Gastrocnemius medialis (tissue), 4 donors: ENCODE data around the gene KBTBD2. TPM values are rescaled to one million over a fixed set of nuclear protein-coding genes. Genes with fewer than 3 reads are reported as not detected.
"Not testable (repeated sequence)": the region's sequence is repeated elsewhere in the genome, so short reads cannot be mapped to it uniquely, and the experiment has no call there.

Experiments
- ATAC-seq, 2 donors: fragments of 150-250 bp; one replicate each; pipeline ENCODE4 v1.9.1; 2016
- DNase-seq, 2 donors: peaks; one replicate each; pipeline ENCODE4 v3.0.0-alpha.2; 2019
- H3K27ac ChIP-seq, 4 donors: fragments of 200-600 bp; sonication (generic); 1 replicate in 1 of 4; 2 replicates in 3 of 4; pipeline ENCODE4 v1.5.1; 2016 to 2018; ENCODE audit warnings: mild to moderate bottlenecking in 2 of 4, moderate library complexity in 1 of 4
- H3K27me3 ChIP-seq, 3 donors: fragments of 200-600 bp; sonication (generic) in 2 of 3; 1 replicate in 1 of 3; 2 replicates in 2 of 3; pipeline versions ENCODE4 v1.5.1 to v1.6.0; 2016 to 2019; ENCODE audit warnings: mild to moderate bottlenecking in 1 of 3, moderate library complexity in 1 of 3
- H3K36me3 ChIP-seq, 2 donors: fragments of 200-600 bp; sonication (generic) in 1 of 2; one replicate each; pipeline ENCODE4 v1.5.1; 2017 to 2018
- H3K4me1 ChIP-seq, 2 donors: fragments of 200-600 bp; sonication (generic) in 1 of 2; one replicate each; pipeline ENCODE4 v1.5.1; 2016 to 2017; ENCODE audit warnings: mild to moderate bottlenecking in 2 of 2
- H3K4me3 ChIP-seq, 4 donors: fragments of 200-600 bp; sonication (generic) in 3 of 4; 1 replicate in 1 of 4; 2 replicates in 3 of 4; pipeline ENCODE4 v1.5.1; 2016 to 2019; ENCODE audit warnings: mild to moderate bottlenecking in 2 of 4
- H3K9me3 ChIP-seq, 3 donors: fragments of 200-600 bp; sonication (generic) in 2 of 3; 1 replicate in 1 of 3; 2 replicates in 2 of 3; pipeline ENCODE4 v1.5.1; 2016 to 2019
- CTCF ChIP-seq, 5 experiments: fragments of 450-650 bp in 3 of 5; fragments of 200-600 bp in 2 of 5; sonication (generic) in 2 of 5; IDR thresholded peaks in 4 of 5; conservative IDR thresholded peaks in 1 of 5; 1 replicate in 4 of 5; 2 replicates in 1 of 5; pipeline ENCODE4 v1.5.1; 2016 to 2019; ENCODE audit warnings: antibody characterized with exemption in 5 of 5, mild to moderate bottlenecking in 3 of 5, moderate library complexity in 3 of 5
- POLR2A ChIP-seq, 2 donors: fragments of 450-650 bp; IDR thresholded peaks; one replicate each; pipeline ENCODE4 v1.6.1; 2017; ENCODE audit warnings: antibody characterized with exemption in 2 of 2, mild to moderate bottlenecking in 2 of 2, moderate library complexity in 2 of 2
- in situ Hi-C, 4 donors: fragments of 200-750 bp; cut with MboI; loops; one replicate each; pipeline versions ENCODE4 v1.15.0 to v1.8.0; 2017; ENCODE audit warnings: low sequenced_read_pairs in 4 of 4
- intact Hi-C: fragments of 100-400 bp; cut with DNase I; formaldehyde crosslinking; loops from one replicate; pipeline ENCODE4 v1.15.1; 2023; ENCODE audit warnings: low total_unique reads
- total RNA-seq, 4 donors: library from RNA; depleted of rRNA; stranded (reverse); fragments of >200 nt; gene quantifications; one replicate each; pipeline versions ENCODE4 v1.1.0 to v1.2.3, GENCODE V29; 2016

KBTBD2 gene
- total RNA-seq, 4 donors from 2014 or later: 54.3 to 92.5 (median 64.1) TPM

- in situ Hi-C loops, DNase-seq: not testable (repeated sequence)
Measured at GRCh38 chr7:32850654-32851053, 40.9 kb downstream of the KBTBD2 start.

GRCh38 chr7:32848655-32849054, 42.9 kb downstream of the KBTBD2 start:
- not testable (repeated sequence) for H3K27ac ChIP-seq, H3K36me3 ChIP-seq, H3K27me3 ChIP-seq, ATAC-seq, DNase-seq, H3K9me3 ChIP-seq, H3K4me1 ChIP-seq, H3K4me3 ChIP-seq
- intact Hi-C loops: loop anchor here (5.0 kb wide), 4 partner anchors 44 to 204 kb away; partner anchors contain the start of genes FKBP9 and KBTBD2
- in situ Hi-C loops: loop anchor here in 2 of 4 donors (10.0 to 25.0 kb wide), 2 partner anchors 86 to 89 kb away; no protein-coding TSS in a partner anchor

More at GRCh38 chr7:32850654-32851053, 40.9 kb downstream of the KBTBD2 start:
- H3K27ac ChIP-seq, H3K36me3 ChIP-seq, ATAC-seq, H3K4me1 ChIP-seq, H3K4me3 ChIP-seq, H3K27me3 ChIP-seq, intact Hi-C loops, H3K9me3 ChIP-seq: not testable (repeated sequence)

GRCh38 chr7:32846630-32847225, 44.8 kb downstream of the KBTBD2 start:
- H3K4me1 ChIP-seq: no peaks in the 10 kb centered on the region
- intact Hi-C loops (loop anchor here (1.0 to 5.0 kb wide), 5 partner anchors 44 to 206 kb away; partner anchors contain the start of genes FKBP9 and KBTBD2), in situ Hi-C loops (loop anchor here in 2 of 4 donors (10.0 to 25.0 kb wide), 2 partner anchors 88 to 91 kb away; no protein-coding TSS in a partner anchor)
- no peak overlapping the region for H3K27ac ChIP-seq
- DNase-seq: peak; percentile 76 to 88
- no peaks in the 10 kb centered on the region for H3K9me3 ChIP-seq
- H3K36me3 ChIP-seq: no peaks in the 10 kb centered on the region
- peak; percentile 99 to 100 for ATAC-seq
- H3K27me3 ChIP-seq: no peaks in the 10 kb centered on the region
- TF ChIP-seq CTCF (IDR thresholded peaks at IDR 0.05 in 4 of 5, conservative IDR thresholded peaks at IDR 0.05 in 1 of 5) (peak; percentile 88 to 95 (median 90)), POLR2A (IDR thresholded peaks at IDR 0.05) (no peak)
- H3K4me3 ChIP-seq: peak overlapping the region in 1 of 4 donors; percentile 35

GRCh38 chr7:32844748-32845147, 46.8 kb downstream of the KBTBD2 start:
- not testable (repeated sequence) for H3K36me3 ChIP-seq, H3K27me3 ChIP-seq, H3K4me1 ChIP-seq, H3K27ac ChIP-seq, H3K4me3 ChIP-seq, DNase-seq, H3K9me3 ChIP-seq, ATAC-seq
- in situ Hi-C loops (loop anchor here in 2 of 4 donors (10.0 to 25.0 kb wide), 2 partner anchors 90 to 93 kb away; no protein-coding TSS in a partner anchor), intact Hi-C loops (loop anchor here (5.0 kb wide), 4 partner anchors 42 to 208 kb away; partner anchors contain the start of genes FKBP9 and KBTBD2)

- H3K27ac ChIP-seq, DNase-seq, H3K4me3 ChIP-seq, H3K9me3 ChIP-seq, ATAC-seq, H3K4me1 ChIP-seq, H3K36me3 ChIP-seq, H3K27me3 ChIP-seq, intact Hi-C loops: not testable (repeated sequence)
- in situ Hi-C loops: loop anchor here in 2 of 4 donors (10.0 to 25.0 kb wide), 2 partner anchors 91 to 94 kb away; no protein-coding TSS in a partner anchor
Measured at GRCh38 chr7:32843763-32844162, 47.8 kb downstream of the KBTBD2 start.

GRCh38 chr7:32839846-32840245, 51.7 kb downstream of the KBTBD2 start:
- H3K4me3 ChIP-seq, ATAC-seq, H3K36me3 ChIP-seq, intact Hi-C loops, H3K27me3 ChIP-seq, DNase-seq, H3K9me3 ChIP-seq, H3K4me1 ChIP-seq, H3K27ac ChIP-seq: not testable (repeated sequence)
- in situ Hi-C loops: loop anchor here in 2 of 4 donors (10.0 to 25.0 kb wide), 2 partner anchors 95 to 97 kb away; no protein-coding TSS in a partner anchor

- DNase-seq, intact Hi-C loops, H3K27ac ChIP-seq, H3K36me3 ChIP-seq, H3K27me3 ChIP-seq, ATAC-seq, H3K9me3 ChIP-seq, H3K4me3 ChIP-seq, H3K4me1 ChIP-seq: not testable (repeated sequence)
- in situ Hi-C loops: loop anchor here in 1 of 4 donors (25.0 kb wide), 1 partner anchor 108 kb away; no protein-coding TSS in a partner anchor
Measured at GRCh38 chr7:32828996-32829752, 62.4 kb downstream of the KBTBD2 start.

Other genes starting within 250 kb of the KBTBD2 start
- gene FKBP9, start 65.7 kb upstream of the KBTBD2 start, total RNA-seq: 10 to 100 TPM; 32.1 to 72.1 (median 35.3) TPM
- 100 to 1,000 TPM in 1 of 4 donors, 10 to 100 TPM in 3; 37.5 to 101 (median 71.4) TPM for gene NT5C3A, start 171.0 kb upstream of the KBTBD2 start, total RNA-seq
- gene RP9, start 217.6 kb upstream of the KBTBD2 start, total RNA-seq: 10 to 100 TPM; 13.0 to 23.9 (median 20.1) TPM
- 1 to 10 TPM; 3.5 to 6.5 (median 5.4) TPM for gene BBS9, start 237.8 kb upstream of the KBTBD2 start, total RNA-seq